ENCODE data around the gene IL17REL. TPM values are rescaled to one million over a fixed set of nuclear protein-coding genes. Genes with fewer than 3 reads are reported as not detected.

Gene IL17REL
- total and polyA plus RNA-seq, 4 donors: 0.02 to 0.51 (median 0.19) TPM; not detected in 1

- ATAC-seq (ENCODE audit: insufficient read depth, low FRiP score) (no peak), DNase-seq (no peak)
- H3K9me3 ChIP-seq (ENCODE audit: control insufficient read depth in 4 of 4, insufficient read depth in 3 of 4, low read length in 3 of 4): peaks cover 0 to 2% (median 0%) of the 10 kb centered on the region in 4 donors
- H3K27me3 ChIP-seq (ENCODE audit: control insufficient read depth in 3 of 3, insufficient read depth in 3 of 3, low read length in 2 of 3): peaks cover 0 to 11% (median 2%) of the 10 kb centered on the region in 3 donors
- WGBS, 2 donors: 95 to 97% methylated on average over 20 to 21 of the region's 21 CpGs
- TF ChIP-seq CTCF (IDR thresholded peaks at IDR 0.05; ENCODE audit: control extremely low read depth, extremely low read depth): no peak
- no peak overlapping the region for H3K9ac ChIP-seq (ENCODE audit: insufficient read depth in 1 of 2, low read length in 2 of 2)
- no peak overlapping the region for H3K27ac ChIP-seq (ENCODE audit: low read depth in 1 of 2, low read length in 1 of 2)
- H3K4me1 ChIP-seq (ENCODE audit: control insufficient read depth in 5 of 5, insufficient read depth in 5 of 5, low read length in 5 of 5): peaks cover 0 to 8% (median 0%) of the 10 kb centered on the region in 5 donors
- H3K4me3 ChIP-seq: no peak overlapping the region
- H3K36me3 ChIP-seq (ENCODE audit: control insufficient read depth in 4 of 4, insufficient read depth in 4 of 4, low read length in 4 of 4): no peaks in the 10 kb centered on the region
Measured at GRCh38 chr22:49997932-49998717, 14.4 kb downstream of the IL17REL start.

- ATAC-seq (ENCODE audit: insufficient read depth, low FRiP score): no peak
- H3K36me3 ChIP-seq (ENCODE audit: control insufficient read depth in 4 of 4, insufficient read depth in 4 of 4, low read length in 4 of 4): no peaks in the 10 kb centered on the region
- TF ChIP-seq CTCF (IDR thresholded peaks at IDR 0.05; ENCODE audit: control extremely low read depth, extremely low read depth): no peak
- 79 to 91% methylated on average over 11 to 12 of the region's 12 CpGs for WGBS, 2 donors
- H3K4me3 ChIP-seq: no peak overlapping the region
- no peak overlapping the region for H3K27ac ChIP-seq (ENCODE audit: low read depth in 1 of 2, low read length in 1 of 2)
- peaks cover 0 to 2% (median 0%) of the 10 kb centered on the region in 4 donors for H3K9me3 ChIP-seq (ENCODE audit: control insufficient read depth in 4 of 4, insufficient read depth in 3 of 4, low read length in 3 of 4)
- H3K9ac ChIP-seq (ENCODE audit: insufficient read depth in 1 of 2, low read length in 2 of 2): no peak overlapping the region
- DNase-seq: no peak
- peaks cover 0 to 11% (median 2%) of the 10 kb centered on the region in 3 donors for H3K27me3 ChIP-seq (ENCODE audit: control insufficient read depth in 3 of 3, insufficient read depth in 3 of 3, low read length in 2 of 3)
- H3K4me1 ChIP-seq (ENCODE audit: control insufficient read depth in 5 of 5, insufficient read depth in 5 of 5, low read length in 5 of 5): peaks cover 0 to 8% (median 0%) of the 10 kb centered on the region in 5 donors
Measured at GRCh38 chr22:49997251-49997599, 15.3 kb downstream of the IL17REL start.

GRCh38 chr22:49996518-49997250, 15.9 kb downstream of the IL17REL start:
- DNase-seq (no peak), ATAC-seq (ENCODE audit: insufficient read depth, low FRiP score) (no peak)
- no peaks in the 10 kb centered on the region for H3K36me3 ChIP-seq (ENCODE audit: control insufficient read depth in 4 of 4, insufficient read depth in 4 of 4, low read length in 4 of 4)
- 90 to 91% methylated on average over 18 to 19 of the region's 19 CpGs for WGBS, 2 donors
- no peak overlapping the region for H3K9ac ChIP-seq (ENCODE audit: insufficient read depth in 1 of 2, low read length in 2 of 2)
- H3K4me3 ChIP-seq: no peak overlapping the region
- no peak for TF ChIP-seq CTCF (IDR thresholded peaks at IDR 0.05; ENCODE audit: control extremely low read depth, extremely low read depth)
- H3K27me3 ChIP-seq (ENCODE audit: control insufficient read depth in 3 of 3, insufficient read depth in 3 of 3, low read length in 2 of 3): peaks cover 0 to 11% (median 2%) of the 10 kb centered on the region in 3 donors
- no peak overlapping the region for H3K27ac ChIP-seq (ENCODE audit: low read depth in 1 of 2, low read length in 1 of 2)
- peaks cover 0 to 8% (median 0%) of the 10 kb centered on the region in 5 donors for H3K4me1 ChIP-seq (ENCODE audit: control insufficient read depth in 5 of 5, insufficient read depth in 5 of 5, low read length in 5 of 5)
- peaks cover 0 to 4% (median 0%) of the 10 kb centered on the region in 4 donors for H3K9me3 ChIP-seq (ENCODE audit: control insufficient read depth in 4 of 4, insufficient read depth in 3 of 4, low read length in 3 of 4)
